Activated CD8-positive, alpha-beta T cell treated with anti-CD3 and anti-CD28 coated beads for 36 hours (primary cell): ENCODE measurements around the gene TMEM134. TPM values are rescaled to one million over a fixed set of nuclear protein-coding genes. Genes with fewer than 3 reads are reported as not detected.

Experiments used
- ATAC-seq: fragments of 200-7000 bp; cut with Tn5 transposase; one replicate; pipeline ENCODE4 v1.10.0; 2021; ENCODE audit warnings: mild to moderate bottlenecking, moderate library complexity
- CTCF ChIA-PET: fragments of 350-600 bp; sonication (Branson Sonifier 250); formaldehyde crosslinking; loops from one replicate; lab custom pipeline; 2021; ENCODE audit warnings: antibody characterized with exemption; lab: Charles Lee
- POLR2A ChIA-PET: fragments of 350-600 bp; sonication (Branson Sonifier 250); formaldehyde crosslinking; loops from one replicate; lab custom pipeline; 2021; ENCODE audit warnings: antibody characterized with exemption; lab: Charles Lee
- DNase-seq: peaks from one replicate; pipeline ENCODE4 v3.0.0-alpha.2; 2020
- H3K27ac Mint-ChIP-seq: one replicate; pipeline ENCODE4 v1.8.0; 2021; ENCODE audit warnings: mild to moderate bottlenecking, mixed read lengths
- H3K27me3 Mint-ChIP-seq: one replicate; pipeline ENCODE4 v1.8.0; 2021; ENCODE audit warnings: mixed read lengths
- H3K36me3 Mint-ChIP-seq: one replicate; pipeline ENCODE4 v1.8.0; 2021; ENCODE audit warnings: low read depth, mixed read lengths
- H3K4me1 Mint-ChIP-seq: one replicate; pipeline ENCODE4 v1.8.0; 2021; ENCODE audit warnings: low read depth, mixed read lengths
- H3K4me3 Mint-ChIP-seq: one replicate; pipeline ENCODE4 v1.8.0; 2021; ENCODE audit warnings: mild to moderate bottlenecking, moderate library complexity, mixed read lengths
- H3K9me3 Mint-ChIP-seq: one replicate; pipeline ENCODE4 v1.8.0; 2021; ENCODE audit warnings: mixed read lengths
- intact Hi-C: fragments of 100-400 bp; cut with micrococcal nuclease; formaldehyde crosslinking; loops from one replicate; pipeline ENCODE4 v1.10.0; 2022
- total RNA-seq, 2 experiments: library from RNA; stranded (reverse); gene quantifications; one replicate each; pipeline ENCODE4 v1.2.3, GENCODE V29; 2021
- TF ChIP-seq, protein P1 (sequence below): fragments of 200-600 bp; IDR thresholded peaks from one replicate; pipeline ENCODE4 v1.8.0; 2022; ENCODE audit warnings: antibody characterized with exemption, mild to moderate bottlenecking

TMEM134 gene
- total RNA-seq, 2 experiments from 2014 or later, result 56.0 to 59.2 TPM

DNA sequence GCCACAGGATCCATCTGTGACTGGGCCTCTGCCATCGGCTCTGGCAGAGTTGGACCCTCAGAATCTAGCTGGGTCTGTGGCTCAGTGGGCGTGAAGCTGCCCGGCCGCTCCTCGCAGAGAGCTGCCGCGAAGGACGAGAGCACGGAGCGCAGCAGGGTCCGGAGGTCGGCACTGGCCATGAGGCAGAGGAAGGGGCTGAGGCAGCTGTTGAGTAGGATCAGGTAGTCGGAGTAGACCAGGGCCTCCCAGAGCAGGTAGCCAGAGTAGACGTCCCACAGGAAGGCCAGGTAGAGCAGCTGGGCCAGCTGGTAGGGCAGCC lies 17.4 kb downstream of the TMEM134 start:
- no peak overlapping the region for H3K27ac Mint-ChIP-seq
- H3K27me3 Mint-ChIP-seq, result no peaks in the 10 kb centered on the region
- ATAC-seq, result no peak
- H3K4me3 Mint-ChIP-seq, result no peak overlapping the region
- no peaks in the 10 kb centered on the region for H3K9me3 Mint-ChIP-seq
- peaks cover 20% of the 10 kb centered on the region for H3K4me1 Mint-ChIP-seq
- POLR2A ChIA-PET, result interaction anchor here (0.6 to 2.2 kb wide), 8 partner anchors 10 to 54 kb away, joined by 3 to 11 read pairs (median 3); partner anchors contain the start of genes PITPNM1 and PTPRCAP
- intact Hi-C loops, result no loop called here
- TF ChIP-seq, protein P1, sequence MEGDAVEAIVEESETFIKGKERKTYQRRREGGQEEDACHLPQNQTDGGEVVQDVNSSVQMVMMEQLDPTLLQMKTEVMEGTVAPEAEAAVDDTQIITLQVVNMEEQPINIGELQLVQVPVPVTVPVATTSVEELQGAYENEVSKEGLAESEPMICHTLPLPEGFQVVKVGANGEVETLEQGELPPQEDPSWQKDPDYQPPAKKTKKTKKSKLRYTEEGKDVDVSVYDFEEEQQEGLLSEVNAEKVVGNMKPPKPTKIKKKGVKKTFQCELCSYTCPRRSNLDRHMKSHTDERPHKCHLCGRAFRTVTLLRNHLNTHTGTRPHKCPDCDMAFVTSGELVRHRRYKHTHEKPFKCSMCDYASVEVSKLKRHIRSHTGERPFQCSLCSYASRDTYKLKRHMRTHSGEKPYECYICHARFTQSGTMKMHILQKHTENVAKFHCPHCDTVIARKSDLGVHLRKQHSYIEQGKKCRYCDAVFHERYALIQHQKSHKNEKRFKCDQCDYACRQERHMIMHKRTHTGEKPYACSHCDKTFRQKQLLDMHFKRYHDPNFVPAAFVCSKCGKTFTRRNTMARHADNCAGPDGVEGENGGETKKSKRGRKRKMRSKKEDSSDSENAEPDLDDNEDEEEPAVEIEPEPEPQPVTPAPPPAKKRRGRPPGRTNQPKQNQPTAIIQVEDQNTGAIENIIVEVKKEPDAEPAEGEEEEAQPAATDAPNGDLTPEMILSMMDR, result no peak
- DNase-seq, result no peak
- no peaks in the 10 kb centered on the region for H3K36me3 Mint-ChIP-seq
- CTCF ChIA-PET, result interaction anchor here (1.2 kb wide), 1 partner anchor 69 kb away, joined by 3 read pairs; no protein-coding TSS in a partner anchor

DNA sequence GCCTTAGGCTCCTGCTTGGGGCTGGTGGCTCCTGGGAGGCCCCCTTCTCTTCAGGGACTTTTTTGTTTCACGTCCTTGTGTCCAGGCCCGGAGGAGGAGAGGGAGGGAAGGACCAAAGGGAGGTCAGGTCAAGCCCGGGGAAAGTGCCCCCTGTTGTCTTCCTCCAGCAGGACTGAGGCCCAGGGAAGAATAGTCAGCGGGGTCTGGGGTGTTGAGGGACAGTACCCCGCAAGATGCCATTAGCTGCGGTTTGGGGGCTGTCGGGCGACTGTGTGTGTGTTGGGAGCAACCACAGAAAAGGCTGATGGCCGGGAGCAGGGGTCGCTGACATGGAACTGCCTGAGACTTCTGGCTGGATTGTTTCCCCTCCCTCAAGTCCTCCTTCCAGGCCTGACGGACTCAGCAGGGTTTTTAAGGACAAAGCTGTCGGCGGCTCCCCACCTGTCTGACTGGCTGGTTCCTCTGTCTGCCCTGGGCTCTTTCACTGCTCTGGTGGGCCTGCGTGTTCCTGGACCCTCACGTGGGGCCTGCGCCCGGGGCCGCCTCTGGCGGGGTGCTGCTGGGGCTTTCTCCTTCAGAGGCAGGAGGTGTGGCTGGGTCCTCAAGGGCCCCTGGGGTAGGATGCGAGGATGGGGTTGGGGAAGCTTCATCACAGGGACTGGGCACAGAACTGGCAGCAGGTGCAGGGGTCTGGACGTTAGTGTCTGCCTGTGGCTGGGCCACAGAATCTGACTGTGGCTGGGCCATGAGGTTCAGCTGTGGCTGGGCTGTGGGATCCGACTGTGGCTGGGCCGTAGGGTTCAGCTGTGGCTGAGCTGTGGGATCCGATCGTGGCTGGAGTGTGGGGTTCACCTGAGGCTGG lies 18.0 kb downstream of the TMEM134 start:
- TF ChIP-seq, protein P1, result no peak
- intact Hi-C loops, result no loop called here
- no peak overlapping the region for H3K27ac Mint-ChIP-seq
- DNase-seq (no peak), ATAC-seq (no peak)
- H3K9me3 Mint-ChIP-seq, result no peaks in the 10 kb centered on the region
- ChIA-PET CTCF (interaction anchor here (1.2 kb wide), 1 partner anchor 68 kb away, joined by 3 read pairs; no protein-coding TSS in a partner anchor), POLR2A (interaction anchor here (0.9 to 2.2 kb wide), 8 partner anchors 10 to 55 kb away, joined by 3 to 11 read pairs (median 3); partner anchors contain the start of genes PITPNM1, PPP1CA and PTPRCAP)
- no peaks in the 10 kb centered on the region for H3K36me3 Mint-ChIP-seq
- H3K27me3 Mint-ChIP-seq, result no peaks in the 10 kb centered on the region
- H3K4me1 Mint-ChIP-seq, result peaks cover 25% of the 10 kb centered on the region
- no peak overlapping the region for H3K4me3 Mint-ChIP-seq

DNA sequence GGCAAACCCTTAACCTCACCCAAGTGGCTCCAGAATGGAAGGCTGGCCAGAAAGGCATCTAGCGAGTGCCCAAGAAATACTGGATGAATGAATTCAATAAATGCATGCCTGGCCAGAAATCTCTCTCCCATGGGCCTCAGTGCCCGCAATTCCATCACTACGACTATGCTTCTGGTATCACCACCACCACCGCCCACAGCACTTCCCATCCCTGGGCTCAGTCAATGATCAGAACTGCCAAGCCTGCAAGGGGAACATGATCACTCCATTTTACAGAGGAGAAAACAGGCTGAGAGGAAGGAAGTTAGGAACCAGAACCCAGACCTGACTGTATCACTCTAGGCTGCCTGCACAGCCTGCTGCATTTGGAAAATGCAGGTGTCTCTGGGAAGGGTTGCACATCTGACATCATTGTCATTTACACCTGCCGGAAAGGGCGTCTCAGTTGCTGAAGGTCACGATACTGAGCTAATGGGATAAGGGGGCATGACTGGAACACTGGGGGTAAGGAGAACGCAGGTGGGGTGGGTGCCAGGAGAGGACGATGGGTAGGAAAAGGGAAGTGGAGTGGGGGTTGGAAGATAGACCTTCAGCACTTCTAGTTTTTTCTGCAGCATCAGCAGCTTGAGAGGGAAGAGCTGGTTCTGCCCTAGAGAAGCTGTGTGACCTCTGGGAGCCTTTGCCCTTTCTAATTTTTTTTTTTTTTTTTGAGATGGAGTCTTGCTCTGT lies 19.8 kb downstream of the TMEM134 start:
- CTCF ChIA-PET, result interaction anchor here (1.3 kb wide), 1 partner anchor 98 kb away, joined by 3 read pairs; no protein-coding TSS in a partner anchor
- DNase-seq (no peak), ATAC-seq (no peak)
- POLR2A ChIA-PET, result interaction anchor here (2.0 kb wide), 1 partner anchor 10 kb away, joined by 6 read pairs; no protein-coding TSS in a partner anchor
- TF ChIP-seq, protein P1, result no peak
- H3K27ac Mint-ChIP-seq, result no peak overlapping the region
- no peaks in the 10 kb centered on the region for H3K9me3 Mint-ChIP-seq
- no peaks in the 10 kb centered on the region for H3K27me3 Mint-ChIP-seq
- peaks cover 42% of the 10 kb centered on the region for H3K4me1 Mint-ChIP-seq
- no peaks in the 10 kb centered on the region for H3K36me3 Mint-ChIP-seq
- no peak overlapping the region for H3K4me3 Mint-ChIP-seq
- intact Hi-C loops, result no loop called here

DNA sequence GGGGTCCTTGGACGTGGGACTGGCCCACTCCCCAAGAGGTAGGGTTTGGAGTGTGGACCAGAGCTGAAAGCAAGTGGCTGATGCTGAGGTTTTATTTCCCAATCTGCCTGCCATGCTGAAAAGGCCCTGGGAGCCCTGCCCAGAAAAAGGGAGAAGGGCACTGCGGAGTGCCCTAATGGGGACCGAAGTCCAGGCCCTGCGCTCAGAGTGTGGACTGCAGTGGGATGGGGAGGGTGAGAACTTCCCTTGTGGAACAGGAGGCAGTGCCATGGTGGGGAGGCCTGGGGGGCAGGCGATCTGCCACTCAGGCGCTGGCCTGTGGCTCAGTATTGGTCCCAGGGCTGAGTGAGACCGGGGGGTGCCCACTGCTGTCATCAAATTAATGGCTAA lies 20.8 kb downstream of the TMEM134 start:
- no peak for DNase-seq
- Mint-ChIP-seq H3K4me3 (no peak overlapping the region), H3K27ac (no peak overlapping the region), H3K9me3 (no peaks in the 10 kb centered on the region), H3K4me1 (peaks cover 46% of the 10 kb centered on the region), H3K36me3 (no peaks in the 10 kb centered on the region), H3K27me3 (no peaks in the 10 kb centered on the region)
- ChIA-PET CTCF (interaction anchor here (1.1 kb wide), 1 partner anchor 21 kb away, joined by 3 read pairs; no protein-coding TSS in a partner anchor), POLR2A (interaction anchor here (0.8 to 2.0 kb wide), 4 partner anchors 9 to 47 kb away, joined by 3 to 6 read pairs (median 3); partner anchors contain the start of genes PPP1CA and PTPRCAP)
- ATAC-seq, result no peak
- intact Hi-C loops, result no loop called here
- TF ChIP-seq, protein P1, result no peak
